ENCODE results near the gene SLC25A13. TPM values are rescaled to one million over a fixed set of nuclear protein-coding genes. Genes with fewer than 3 reads are reported as not detected.

The SLC25A13 gene
- total RNA-seq, 1 experiment from 2014 or later = 52.5 TPM

GRCh38 chr7:96304573-96304972, 17.3 kb downstream of the SLC25A13 start:
- Histone ChIP-seq H3K4me1 (replicated peaks; ENCODE audit: insufficient read depth) (peaks cover 41% of the 10 kb centered on the region), H3F3A (ENCODE audit: insufficient read depth, low read depth) (peaks cover 30% of the 10 kb centered on the region; the same call in 1 of the 2 replicates), H3K9me3 (ENCODE audit: insufficient read depth, low read depth) (no peaks in the 10 kb centered on the region), H3K4me2 (peak overlapping the region; percentile 37), H3K9me2 (ENCODE audit: insufficient read depth) (no peaks in the 10 kb centered on the region), H2AFZ (no peak overlapping the region), H4K20me1 (ENCODE audit: insufficient read depth) (peaks cover 38% of the 10 kb centered on the region), H3K27me3 (ENCODE audit: insufficient read depth, low read depth) (no peaks in the 10 kb centered on the region), H3K36me3 (ENCODE audit: low read depth) (peaks cover 8% of the 10 kb centered on the region), H3K27ac (peak overlapping the region; percentile 76), H3K79me2 (ENCODE audit: low read depth) (peaks cover 83% of the 10 kb centered on the region), H3K4me3 (no peak overlapping the region)
- POLR2A ChIA-PET (ENCODE audit: unreplicated experiment) = no interaction called here
- CTCF ChIA-PET = interaction anchor here (0.5 kb wide), 1 partner anchor 614 kb away, joined by 4 read pairs; no protein-coding TSS in a partner anchor
- no TSS peak for BruUV-seq (replicated peaks)
- no peak for DNase-seq
- TF ChIP-seq EZH2 (IDR thresholded peaks at IDR 0.05; ENCODE audit: low read depth) (no peak), CTCF (conservative IDR thresholded peaks at IDR 0.05) (no peak)
- intact Hi-C loops (cut with micrococcal nuclease; ENCODE audit: unreplicated experiment) = loop anchor here (1.0 kb wide), 1 partner anchor 17 kb away; no protein-coding TSS in a partner anchor

GRCh38 chr7:96303686-96304443, 18.0 kb downstream of the SLC25A13 start:
- Histone ChIP-seq H3K27ac (peak overlapping the region; percentile 76), H3K79me2 (ENCODE audit: low read depth) (peaks cover 83% of the 10 kb centered on the region), H3K4me3 (no peak overlapping the region), H3K9me3 (ENCODE audit: insufficient read depth, low read depth) (no peaks in the 10 kb centered on the region), H3K27me3 (ENCODE audit: insufficient read depth, low read depth) (no peaks in the 10 kb centered on the region), H3K4me1 (replicated peaks; ENCODE audit: insufficient read depth) (peaks cover 41% of the 10 kb centered on the region), H3K9me2 (ENCODE audit: insufficient read depth) (no peaks in the 10 kb centered on the region), H3K4me2 (peak overlapping the region; percentile 40), H4K20me1 (ENCODE audit: insufficient read depth) (peaks cover 41% of the 10 kb centered on the region), H3K36me3 (ENCODE audit: low read depth) (peaks cover 1% of the 10 kb centered on the region; the same call in 1 of the 2 replicates), H3F3A (ENCODE audit: insufficient read depth, low read depth) (peaks cover 30% of the 10 kb centered on the region; the same call in 1 of the 2 replicates), H2AFZ (no peak overlapping the region)
- ChIA-PET POLR2A (ENCODE audit: unreplicated experiment) (no interaction called here), CTCF (no interaction called here)
- no TSS peak for BruUV-seq (replicated peaks)
- intact Hi-C loops (cut with micrococcal nuclease; ENCODE audit: unreplicated experiment) = loop anchor here (1.0 kb wide), 1 partner anchor 17 kb away; no protein-coding TSS in a partner anchor
- no peak for TF ChIP-seq CTCF (conservative IDR thresholded peaks at IDR 0.05)
- TF ChIP-seq EZH2 (IDR thresholded peaks at IDR 0.05; ENCODE audit: low read depth) = no peak
- peak; percentile 2 to 94 for DNase-seq

- H3K9me3 ChIP-seq (ENCODE audit: insufficient read depth, low read depth) = no peaks in the 10 kb centered on the region
- H3F3A ChIP-seq (ENCODE audit: insufficient read depth, low read depth) = peaks cover 30% of the 10 kb centered on the region; the same call in 1 of the 2 replicates
- ChIA-PET CTCF (no interaction called here), POLR2A (ENCODE audit: unreplicated experiment) (no interaction called here)
- peak overlapping the region; percentile 40 for H3K4me2 ChIP-seq
- no peak overlapping the region for H2AFZ ChIP-seq
- peaks cover 41% of the 10 kb centered on the region for H4K20me1 ChIP-seq (ENCODE audit: insufficient read depth)
- H3K4me3 ChIP-seq = no peak overlapping the region
- no peaks in the 10 kb centered on the region; the same call in 1 of the 2 replicates for H3K36me3 ChIP-seq (ENCODE audit: low read depth)
- intact Hi-C loops (cut with micrococcal nuclease; ENCODE audit: unreplicated experiment) = no loop called here
- no peak for TF ChIP-seq EZH2 (IDR thresholded peaks at IDR 0.05; ENCODE audit: low read depth)
- TF ChIP-seq CTCF (conservative IDR thresholded peaks at IDR 0.05) = no peak
- BruUV-seq (replicated peaks) = no TSS peak
- peaks cover 81% of the 10 kb centered on the region for H3K79me2 ChIP-seq (ENCODE audit: low read depth)
- H3K9me2 ChIP-seq (ENCODE audit: insufficient read depth) = no peaks in the 10 kb centered on the region
- H3K27ac ChIP-seq = peak overlapping the region; percentile 76
- H3K4me1 ChIP-seq (replicated peaks; ENCODE audit: insufficient read depth) = peaks cover 34% of the 10 kb centered on the region
- H3K27me3 ChIP-seq (ENCODE audit: insufficient read depth, low read depth) = no peaks in the 10 kb centered on the region
- DNase-seq = peak in 1 of 2 experiments; percentile 79
Measured at GRCh38 chr7:96303105-96303685, 18.7 kb downstream of the SLC25A13 start.

Measured in PC-9 (cell line).